PC-9 (cell line): ENCODE measurements around the gene PSMB1. TPM values are rescaled to one million over a fixed set of nuclear protein-coding genes. Genes with fewer than 3 reads are reported as not detected.

Experiments
- Bru-seq: library from RNA; stranded (reverse); fragments of 400-500 nt; gene quantifications from one replicate; lab custom pipeline; 2021; lab: Mats Ljungman, UMichigan
- BruChase-seq, 2 experiments: library from RNA; stranded (reverse); fragments of 400-500 nt; gene quantifications; one replicate each; lab custom pipeline; 2021; lab: Mats Ljungman, UMichigan
- BruUV-seq: library from RNA; stranded (reverse); fragments of 400-500 nt; replicated peaks from 2 replicates; lab custom pipeline; 2021; lab: Mats Ljungman, UMichigan
- CTCF ChIA-PET: fragments of 300-600 bp; sonication (Branson Sonifier 250); formaldehyde crosslinking; loops from one replicate; lab custom pipeline; 2022; ENCODE audit warnings: antibody characterized with exemption; lab: Charles Lee
- POLR2A ChIA-PET: fragments of 300-600 bp; sonication (Branson Sonifier 250); formaldehyde crosslinking; loops from one replicate; lab custom pipeline; 2022; ENCODE audit warnings: antibody characterized with exemption; ENCODE audit not compliant: unreplicated experiment; lab: Charles Lee
- DNase-seq, 2 experiments: peaks; one replicate each; pipeline versions ENCODE4 v3.0.0 to v3.0.0-alpha.2; 2015 to 2022; ENCODE audit warnings: mixed read lengths in 1 of 2
- H2AFZ ChIP-seq: fragments of 200-600 bp; sonication (generic); 2 replicates; pipeline ENCODE4 v1.8.1; 2017; ENCODE audit warnings: antibody characterized with exemption
- H3F3A ChIP-seq: fragments of 200-600 bp; sonication (generic); 2 replicates; pipeline ENCODE4 v1.8.1; 2017; ENCODE audit warnings: antibody characterized with exemption, mild to moderate bottlenecking, low read depth; ENCODE audit not compliant: insufficient read depth
- H3K27ac ChIP-seq: fragments of 200-600 bp; sonication (generic); 2 replicates; pipeline ENCODE4 v1.6.1; 2016; ENCODE audit warnings: mixed run types
- H3K27me3 ChIP-seq: fragments of 200-600 bp; sonication (generic); 2 replicates; pipeline ENCODE4 v1.6.1; 2016; ENCODE audit warnings: low read depth, mixed run types; ENCODE audit not compliant: insufficient read depth
- H3K36me3 ChIP-seq: fragments of 200-600 bp; sonication (generic); 2 replicates; pipeline ENCODE4 v1.6.1; 2016; ENCODE audit warnings: low read depth, mixed run types
- H3K4me1 ChIP-seq: fragments of 200-600 bp; sonication (generic); replicated peaks from 2 replicates; pipeline ENCODE4 v1.6.1; 2016; ENCODE audit warnings: mixed run types; ENCODE audit not compliant: insufficient read depth
- H3K4me2 ChIP-seq: fragments of 200-600 bp; sonication (generic); 2 replicates; pipeline ENCODE4 v1.6.1; 2017; ENCODE audit warnings: mixed run types
- H3K4me3 ChIP-seq: fragments of 200-600 bp; sonication (generic); 2 replicates; pipeline ENCODE4 v1.6.1; 2016; ENCODE audit warnings: mixed run types
- H3K79me2 ChIP-seq: fragments of 200-600 bp; sonication (generic); 2 replicates; pipeline ENCODE4 v1.6.1; 2017; ENCODE audit warnings: low read depth, mixed run types
- H3K9me2 ChIP-seq: fragments of 200-600 bp; sonication (generic); 2 replicates; pipeline ENCODE4 v1.8.1; 2017; ENCODE audit warnings: mild to moderate bottlenecking; ENCODE audit not compliant: insufficient read depth
- H3K9me3 ChIP-seq: fragments of 200-600 bp; sonication (generic); 2 replicates; pipeline ENCODE4 v1.8.1; 2016; ENCODE audit warnings: low read depth; ENCODE audit not compliant: insufficient read depth
- H4K20me1 ChIP-seq: fragments of 200-600 bp; sonication (generic); 2 replicates; pipeline ENCODE4 v1.8.1; 2017; ENCODE audit not compliant: insufficient read depth
- EZH2 ChIP-seq: fragments of 200-600 bp; sonication (generic); IDR thresholded peaks from 2 replicates; pipeline ENCODE4 v1.8.0; 2017; ENCODE audit warnings: antibody characterized with exemption, low read depth
- intact Hi-C: fragments of 100-400 bp; cut with micrococcal nuclease; formaldehyde crosslinking; loops from one replicate; pipeline ENCODE4 v1.10.0; 2022; ENCODE audit not compliant: unreplicated experiment
- long read RNA-seq: library from polyadenylated mRNA; stranded (forward); transcript quantifications from one replicate; pipeline ENCODE4 v2.0.0, GENCODE V29; 2022
- total RNA-seq: library from RNA; stranded (reverse); gene quantifications from 2 replicates; pipeline ENCODE4 v1.2.3, GENCODE V29; 2021
- TF ChIP-seq, protein P1 (sequence below): fragments of 200-600 bp; sonication (generic); conservative IDR thresholded peaks from 2 replicates; pipeline ENCODE4 v1.6.1; 2017; ENCODE audit warnings: mixed run types, antibody characterized with exemption, mild to moderate bottlenecking, moderate library complexity

The PSMB1 gene
- total RNA-seq (140 and 169 TPM in 2 replicates), Bru-seq, nascent RNA (percentile 97 among the genes with signal in this experiment), BruChase-seq, experiment 1, labeled RNA remaining after a 2-hour chase (percentile 95 among the genes with signal in this experiment), BruChase-seq, experiment 2, labeled RNA remaining after a 6-hour chase (percentile 95 among the genes with signal in this experiment)
- long read RNA-seq, transcript PSMB1-201 (6 exons, 928 nt): major isoform, 527 of 561 reads
- long read RNA-seq, partial matches to known transcripts: 2 of 561 reads
- long read RNA-seq, other reads (novel, unspliced or antisense): 30 of 561 reads

DNA sequence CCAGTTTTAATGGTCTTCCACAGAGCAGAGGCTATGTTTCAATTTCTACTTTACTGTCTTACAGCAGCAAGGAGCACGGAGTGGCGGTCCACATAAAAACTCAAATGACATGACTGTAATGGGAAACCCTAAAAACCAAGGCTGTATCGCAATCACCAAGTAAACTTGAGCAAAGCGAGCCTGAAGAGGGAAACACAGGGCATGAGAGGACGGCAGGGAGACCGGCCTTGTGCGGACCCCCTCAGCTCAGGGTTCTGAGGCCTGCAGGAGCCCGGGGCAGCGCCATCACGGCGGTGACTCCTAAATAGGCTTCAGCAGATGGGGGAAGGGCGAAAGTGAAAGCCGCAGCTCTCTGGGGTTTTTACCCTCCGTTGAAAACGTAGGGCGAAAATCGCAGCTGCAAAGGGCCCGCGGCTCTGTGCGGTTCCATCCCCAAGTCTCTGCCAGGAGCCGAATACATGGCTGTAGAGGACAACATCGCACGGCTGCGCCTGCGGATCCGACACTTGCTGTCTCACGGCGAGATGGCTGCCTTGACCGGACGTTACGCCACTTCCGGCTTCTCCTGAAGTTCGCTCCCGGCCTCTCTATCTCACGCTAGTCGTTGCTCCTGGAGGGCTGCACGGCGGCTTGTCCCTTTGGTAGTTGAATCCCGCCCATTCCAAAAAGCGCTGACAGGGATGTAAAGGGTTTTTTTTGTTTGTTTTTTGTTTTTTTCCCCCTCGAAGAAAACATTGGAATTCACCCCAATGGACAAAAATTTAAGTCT, at the start of gene PSMB1:
Gene PSMB1, minus strand, starts transcription at position 543 of the 769 bp plus-strand sequence. Its CDS starts 65 bp downstream, at position 478.
- peaks cover 49% of the 10 kb centered on the region for H4K20me1 ChIP-seq
- H3K4me3 ChIP-seq: peak within 1 kb of the TSS; percentile 93
- H3K27ac ChIP-seq: peak within 1 kb of the TSS; percentile 85
- TF ChIP-seq, protein P1, sequence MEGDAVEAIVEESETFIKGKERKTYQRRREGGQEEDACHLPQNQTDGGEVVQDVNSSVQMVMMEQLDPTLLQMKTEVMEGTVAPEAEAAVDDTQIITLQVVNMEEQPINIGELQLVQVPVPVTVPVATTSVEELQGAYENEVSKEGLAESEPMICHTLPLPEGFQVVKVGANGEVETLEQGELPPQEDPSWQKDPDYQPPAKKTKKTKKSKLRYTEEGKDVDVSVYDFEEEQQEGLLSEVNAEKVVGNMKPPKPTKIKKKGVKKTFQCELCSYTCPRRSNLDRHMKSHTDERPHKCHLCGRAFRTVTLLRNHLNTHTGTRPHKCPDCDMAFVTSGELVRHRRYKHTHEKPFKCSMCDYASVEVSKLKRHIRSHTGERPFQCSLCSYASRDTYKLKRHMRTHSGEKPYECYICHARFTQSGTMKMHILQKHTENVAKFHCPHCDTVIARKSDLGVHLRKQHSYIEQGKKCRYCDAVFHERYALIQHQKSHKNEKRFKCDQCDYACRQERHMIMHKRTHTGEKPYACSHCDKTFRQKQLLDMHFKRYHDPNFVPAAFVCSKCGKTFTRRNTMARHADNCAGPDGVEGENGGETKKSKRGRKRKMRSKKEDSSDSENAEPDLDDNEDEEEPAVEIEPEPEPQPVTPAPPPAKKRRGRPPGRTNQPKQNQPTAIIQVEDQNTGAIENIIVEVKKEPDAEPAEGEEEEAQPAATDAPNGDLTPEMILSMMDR: no peak
- TF ChIP-seq EZH2: no peak
- intact Hi-C loops: no loop called here
- ChIA-PET POLR2A (interaction anchor here (0.6 kb wide), 1 partner anchor 22 kb away, joined by 6 read pairs; no protein-coding TSS in a partner anchor), CTCF (no interaction called here)
- no peaks in the 10 kb centered on the region for H3K9me2 ChIP-seq
- BruUV-seq: no TSS peak
- peaks cover 88% of the 10 kb centered on the region for H3K79me2 ChIP-seq
- H3K4me2 ChIP-seq: peak within 1 kb of the TSS; percentile 95
- no peaks in the 10 kb centered on the region for H3K27me3 ChIP-seq
- no peaks in the 10 kb centered on the region for H3K9me3 ChIP-seq
- DNase-seq: peak; percentile 76 to 84
- peaks cover 37% of the 10 kb centered on the region for H3K4me1 ChIP-seq
- H3F3A ChIP-seq: peaks cover 11% of the 10 kb centered on the region; the same call in 1 of the 2 replicates
- peaks cover 13% of the 10 kb centered on the region for H3K36me3 ChIP-seq
- peak within 1 kb of the TSS; percentile 96 for H2AFZ ChIP-seq

DNA sequence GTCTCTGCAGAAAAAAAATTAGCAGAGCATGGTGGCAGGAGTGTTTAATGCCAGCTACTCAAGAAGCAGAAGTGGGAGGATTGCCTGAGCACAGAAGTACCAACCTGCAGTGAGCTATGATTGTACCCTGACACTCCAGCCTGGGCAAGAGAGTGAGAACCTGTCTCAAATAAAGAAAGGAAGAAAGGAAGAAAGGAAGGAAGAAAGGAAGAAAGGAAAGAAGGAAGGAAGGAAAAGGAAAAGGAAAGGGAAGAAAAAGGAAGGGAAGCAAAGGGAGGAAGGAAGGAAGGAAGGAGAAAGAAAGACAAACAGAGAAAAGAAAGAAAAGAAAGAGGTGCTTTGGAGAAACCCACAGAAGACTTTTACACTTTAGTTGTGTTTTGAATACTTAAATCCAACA, 44.2 kb upstream of the PSMB1 start:
- Histone ChIP-seq H3K36me3 (no peaks in the 10 kb centered on the region), H2AFZ (no peak overlapping the region), H3K4me1 (no peaks in the 10 kb centered on the region), H3K4me2 (no peak overlapping the region), H3K27ac (no peak overlapping the region), H4K20me1 (no peaks in the 10 kb centered on the region), H3K9me3 (no peaks in the 10 kb centered on the region), H3K79me2 (no peaks in the 10 kb centered on the region), H3F3A (no peaks in the 10 kb centered on the region), H3K4me3 (no peak overlapping the region), H3K27me3 (peaks cover 53% of the 10 kb centered on the region), H3K9me2 (no peaks in the 10 kb centered on the region)
- CTCF ChIA-PET: no interaction called here
- TF ChIP-seq EZH2: no peak
- TF ChIP-seq, protein P1: no peak
- intact Hi-C loops: no loop called here
- DNase-seq: no peak
- no TSS peak for BruUV-seq
- POLR2A ChIA-PET: no interaction called here

DNA sequence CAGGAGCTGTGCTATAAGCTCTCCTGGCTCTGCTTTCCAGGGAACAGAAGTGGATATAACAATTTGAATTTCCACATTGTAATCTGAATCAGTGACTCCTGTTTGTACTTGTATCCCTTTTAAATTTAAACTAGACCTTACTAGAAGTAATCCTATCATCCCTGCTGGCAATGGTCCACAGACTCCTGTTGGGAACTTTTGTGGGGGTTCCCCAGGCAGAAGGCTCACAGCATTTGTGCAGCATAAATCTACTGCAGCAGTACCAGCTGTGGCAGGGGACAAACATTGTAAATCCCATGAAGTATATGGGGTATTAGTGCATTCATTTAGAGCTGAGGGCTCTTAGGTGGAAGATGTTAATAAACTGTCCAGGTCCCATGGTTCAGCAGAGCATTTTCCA, 43.3 kb upstream of the PSMB1 start:
- TF ChIP-seq EZH2: no peak
- TF ChIP-seq, protein P1: no peak
- H4K20me1 ChIP-seq: no peaks in the 10 kb centered on the region
- no peak overlapping the region for H3K27ac ChIP-seq
- no peaks in the 10 kb centered on the region for H3K9me2 ChIP-seq
- intact Hi-C loops: no loop called here
- no peaks in the 10 kb centered on the region for H3K79me2 ChIP-seq
- no peaks in the 10 kb centered on the region for H3F3A ChIP-seq
- no peaks in the 10 kb centered on the region for H3K4me1 ChIP-seq
- no TSS peak for BruUV-seq
- CTCF ChIA-PET: no interaction called here
- H3K36me3 ChIP-seq: no peaks in the 10 kb centered on the region
- H3K9me3 ChIP-seq: 0 out of 2 replicates have a peak, but pooled peaks cover 2% of the 10 kb centered on the region
- POLR2A ChIA-PET: interaction anchor here (0.6 kb wide), 1 partner anchor 31 kb away, joined by 3 read pairs; no protein-coding TSS in a partner anchor
- no peak for DNase-seq
- no peak overlapping the region for H3K4me2 ChIP-seq
- H2AFZ ChIP-seq: no peak overlapping the region
- H3K4me3 ChIP-seq: no peak overlapping the region
- H3K27me3 ChIP-seq: peaks cover 53% of the 10 kb centered on the region
